Cardiac fibroblast (primary cell): ENCODE results near the gene FNIP2.
"Not testable (repeated sequence)": the region's sequence is repeated elsewhere in the genome, so short reads cannot be mapped to it uniquely, and the experiment has no call there.

Experiments
- DNase-seq, 2 donors: peaks; one replicate each; pipeline versions ENCODE4 v3.0.0 to v3.0.0-alpha.2; 2010; ENCODE audit warnings: low read depth in 2 of 2
- H3K4me3 ChIP-seq, 2 donors: replicated peaks in 1 of 2; 1 replicate in 1 of 2; 2 replicates in 1 of 2; pipeline ENCODE4 v1.5.1; 2011; ENCODE audit warnings: low read depth in 2 of 2, low read length in 2 of 2, mild to moderate bottlenecking in 2 of 2, moderate library complexity in 1 of 2
- TF ChIP-seq, protein P1 (sequence below): IDR thresholded peaks from one replicate; pipeline ENCODE4 v1.5.1; 2011; ENCODE audit warnings: low read depth, mild to moderate bottlenecking, low read length, inconsistent platforms

Gene FNIP2

DNA sequence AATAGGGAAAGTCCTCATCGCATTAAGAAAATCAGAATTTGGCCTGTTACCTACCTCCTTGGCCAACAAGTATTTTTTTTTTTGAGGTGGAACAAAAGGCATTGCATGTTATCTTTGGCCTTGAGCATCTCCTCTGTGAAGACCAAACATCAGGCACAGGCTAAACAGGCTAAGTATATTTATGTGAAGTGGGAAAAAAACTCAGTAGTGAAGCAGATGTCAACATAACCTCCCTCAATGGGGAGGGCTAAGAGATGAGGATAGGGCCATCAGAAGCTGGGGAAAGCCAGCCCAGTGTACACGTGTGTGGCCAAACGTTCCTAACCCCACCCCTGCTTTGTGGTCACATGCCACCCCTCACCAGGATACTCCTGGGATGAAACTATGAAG lies 102.5 kb downstream of the FNIP2 start:
- no peak overlapping the region for H3K4me3 ChIP-seq
- DNase-seq = no peak
- TF ChIP-seq, protein P1, sequence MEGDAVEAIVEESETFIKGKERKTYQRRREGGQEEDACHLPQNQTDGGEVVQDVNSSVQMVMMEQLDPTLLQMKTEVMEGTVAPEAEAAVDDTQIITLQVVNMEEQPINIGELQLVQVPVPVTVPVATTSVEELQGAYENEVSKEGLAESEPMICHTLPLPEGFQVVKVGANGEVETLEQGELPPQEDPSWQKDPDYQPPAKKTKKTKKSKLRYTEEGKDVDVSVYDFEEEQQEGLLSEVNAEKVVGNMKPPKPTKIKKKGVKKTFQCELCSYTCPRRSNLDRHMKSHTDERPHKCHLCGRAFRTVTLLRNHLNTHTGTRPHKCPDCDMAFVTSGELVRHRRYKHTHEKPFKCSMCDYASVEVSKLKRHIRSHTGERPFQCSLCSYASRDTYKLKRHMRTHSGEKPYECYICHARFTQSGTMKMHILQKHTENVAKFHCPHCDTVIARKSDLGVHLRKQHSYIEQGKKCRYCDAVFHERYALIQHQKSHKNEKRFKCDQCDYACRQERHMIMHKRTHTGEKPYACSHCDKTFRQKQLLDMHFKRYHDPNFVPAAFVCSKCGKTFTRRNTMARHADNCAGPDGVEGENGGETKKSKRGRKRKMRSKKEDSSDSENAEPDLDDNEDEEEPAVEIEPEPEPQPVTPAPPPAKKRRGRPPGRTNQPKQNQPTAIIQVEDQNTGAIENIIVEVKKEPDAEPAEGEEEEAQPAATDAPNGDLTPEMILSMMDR = no peak

DNA sequence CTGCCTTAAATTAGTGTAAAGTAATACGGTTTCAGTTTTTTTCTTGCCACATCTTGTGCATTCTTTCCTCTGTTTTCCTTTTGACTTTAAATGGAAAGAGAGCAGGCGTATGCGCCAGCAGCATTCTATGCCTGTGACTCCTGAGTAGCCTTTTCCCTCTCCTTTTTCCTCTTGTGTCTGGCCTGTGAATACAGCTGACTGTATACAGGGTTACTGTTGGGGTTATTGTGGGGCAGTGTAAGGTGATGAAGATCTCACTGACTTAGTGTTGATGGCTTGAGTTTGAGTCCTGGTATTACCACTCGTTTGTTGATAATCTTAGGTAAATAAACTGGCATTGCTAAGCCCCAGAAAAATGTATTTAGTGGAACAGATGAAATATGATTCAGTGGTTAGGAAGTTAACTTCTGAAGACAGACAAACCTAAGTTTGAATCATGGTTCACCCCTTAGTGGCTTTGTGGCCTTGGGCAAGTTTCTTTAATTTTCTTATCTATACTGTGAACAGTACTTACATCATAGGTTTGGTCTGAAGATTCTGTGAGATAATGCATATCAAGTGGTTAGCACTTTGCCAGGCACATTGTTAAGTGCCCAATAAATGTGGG lies 105.1 kb downstream of the FNIP2 start:
- H3K4me3 ChIP-seq = no peak overlapping the region
- TF ChIP-seq, protein P1 = no peak
- peak; percentile 55 to 92 for DNase-seq

DNA sequence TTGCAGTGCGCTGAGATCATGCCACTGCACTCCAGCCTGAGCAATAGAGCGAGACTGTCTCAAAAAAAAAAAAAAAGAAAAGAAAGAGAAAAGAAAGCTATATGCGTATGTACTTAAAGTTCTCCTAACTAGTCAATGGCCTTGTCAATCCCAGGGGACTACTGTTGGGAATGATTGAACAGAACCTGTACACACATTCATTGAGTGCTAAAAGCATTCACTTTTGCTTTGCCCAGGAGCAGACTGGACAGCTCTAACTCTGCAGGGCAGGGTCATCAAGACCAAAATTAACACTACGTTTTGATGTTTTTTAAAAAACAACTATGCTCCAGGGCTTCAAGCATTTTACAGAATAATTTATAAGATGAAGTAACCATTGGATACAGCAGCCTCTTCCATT lies 106.2 kb downstream of the FNIP2 start:
- TF ChIP-seq, protein P1 = no peak
- no peak for DNase-seq
- H3K4me3 ChIP-seq = no peak overlapping the region

DNA sequence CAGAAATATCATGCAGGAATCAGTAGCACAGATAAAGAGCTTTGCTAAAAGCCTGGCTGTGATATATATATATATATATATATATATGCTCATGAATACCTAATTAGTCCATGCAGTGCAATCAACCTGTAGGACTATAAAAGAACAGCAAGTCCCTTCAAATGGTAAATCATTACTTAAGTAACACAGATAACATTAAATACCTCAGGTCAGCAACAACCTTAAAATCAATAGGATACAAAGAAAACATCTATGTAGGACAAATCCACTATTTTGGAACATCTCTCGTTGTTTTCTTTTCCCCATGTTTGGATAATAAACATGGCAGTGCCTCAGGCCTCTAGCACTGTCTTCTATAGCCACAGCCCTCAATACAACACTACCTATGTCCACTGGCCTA lies 106.6 kb downstream of the FNIP2 start:
- TF ChIP-seq, protein P1 = no peak
- no peak for DNase-seq
- no peak overlapping the region for H3K4me3 ChIP-seq

DNA sequence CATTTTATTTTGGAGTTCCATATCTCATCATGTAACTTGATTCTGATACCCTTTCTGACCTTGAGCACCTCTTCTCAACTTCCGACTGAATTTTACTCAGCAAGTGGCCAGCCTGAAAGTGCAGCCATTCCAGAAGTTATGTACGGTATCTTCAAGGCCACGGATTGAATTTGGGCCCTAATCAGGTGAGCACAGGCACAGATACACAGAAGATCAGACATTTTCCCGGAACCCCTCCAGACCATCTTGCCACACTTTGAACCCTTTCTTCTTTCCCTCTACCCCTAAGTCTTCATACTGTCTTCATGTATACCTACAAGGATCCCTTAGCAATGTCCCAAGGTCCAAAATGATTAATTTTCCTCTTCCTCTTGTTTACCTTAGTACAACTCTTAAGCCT lies 108.2 kb downstream of the FNIP2 start:
- TF ChIP-seq, protein P1 = no peak
- DNase-seq = no peak
- no peak overlapping the region for H3K4me3 ChIP-seq

DNA sequence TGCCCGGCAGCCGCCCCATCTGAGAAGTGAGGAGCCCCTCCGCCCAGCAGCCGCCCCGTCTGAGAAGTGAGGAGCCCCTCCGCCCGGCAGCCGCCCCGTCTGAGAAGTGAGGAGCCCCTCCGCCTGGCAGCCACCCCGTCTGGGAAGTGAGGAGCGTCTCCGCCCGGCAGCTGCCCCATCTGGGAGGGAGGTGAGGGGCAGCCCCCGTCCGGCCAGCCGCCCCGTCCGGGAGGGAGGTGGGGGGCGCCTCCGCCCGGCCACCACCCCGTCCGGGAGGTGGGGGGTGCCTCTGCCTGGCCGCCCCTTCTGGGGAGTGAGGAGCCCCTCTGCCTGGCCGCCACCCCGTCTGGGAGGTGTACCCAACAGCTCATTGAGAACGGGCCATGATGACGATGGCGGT lies 113.3 kb downstream of the FNIP2 start:
- not testable (repeated sequence) for DNase-seq, H3K4me3 ChIP-seq

DNA sequence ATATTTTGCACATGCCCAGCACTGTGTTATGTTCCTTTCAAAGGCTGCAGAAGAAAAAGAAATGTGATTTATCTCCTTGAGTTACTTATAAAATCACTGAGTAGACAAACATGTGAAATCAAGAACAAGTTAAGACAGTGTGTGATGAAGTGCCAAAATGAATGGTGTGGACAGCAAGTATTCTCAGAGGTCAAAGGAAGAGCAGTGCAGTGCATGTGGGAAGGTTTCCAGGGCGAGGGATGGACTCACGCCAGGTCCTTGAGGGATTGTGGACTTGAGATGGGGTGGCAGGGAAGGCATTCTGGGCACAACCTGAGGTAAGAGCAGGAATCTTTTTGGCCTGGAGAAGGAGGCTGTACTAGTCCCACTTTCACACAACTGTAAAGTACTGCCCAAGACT lies 115.5 kb downstream of the FNIP2 start:
- TF ChIP-seq, protein P1 = no peak
- DNase-seq = peak in 1 of 2 donors; percentile 28

More for the DNA sequence above, 115.5 kb downstream of the FNIP2 start:
- H3K4me3 ChIP-seq = no peak overlapping the region
